H9 (cell line): ENCODE data around the gene SAT2. TPM values are rescaled to one million over a fixed set of nuclear protein-coding genes. Genes with fewer than 3 reads are reported as not detected.

Experiments used
- DNase-seq: peaks from one replicate; pipeline ENCODE4 v3.0.0-alpha.2; 2017
- H2AFZ ChIP-seq: one replicate; pipeline ENCODE4 v1.6.1; 2013; ENCODE audit warnings: mild to moderate bottlenecking, low read length, control low read depth, moderate library complexity
- H2AK5ac ChIP-seq: 2 replicates; pipeline ENCODE4 v1.6.1; 2013; ENCODE audit warnings: low read length, control low read depth, mixed read lengths; ENCODE audit not compliant: insufficient read length
- H2BK120ac ChIP-seq: one replicate; pipeline ENCODE4 v1.6.1; 2013; ENCODE audit warnings: low read depth, mild to moderate bottlenecking, low read length, control low read depth, inconsistent platforms; ENCODE audit not compliant: poor library complexity, severe bottlenecking
- H2BK12ac ChIP-seq: 2 replicates; pipeline ENCODE4 v1.6.1; 2013; ENCODE audit warnings: low read length, control low read depth, mixed read lengths, low read depth; ENCODE audit not compliant: insufficient read length
- H2BK15ac ChIP-seq: 2 replicates; pipeline ENCODE4 v1.6.1; 2013; ENCODE audit warnings: low read depth, low read length, control low read depth
- H2BK20ac ChIP-seq: one replicate; pipeline ENCODE4 v1.6.1; 2013; ENCODE audit warnings: low read depth, mild to moderate bottlenecking, low read length, control low read depth, inconsistent platforms; ENCODE audit not compliant: poor library complexity, severe bottlenecking
- H2BK5ac ChIP-seq: 2 replicates; pipeline ENCODE4 v1.6.1; 2013; ENCODE audit warnings: low read length, control low read depth, mixed read lengths; ENCODE audit not compliant: insufficient read length
- H3K14ac ChIP-seq: 2 replicates; pipeline ENCODE4 v1.6.1; 2013; ENCODE audit warnings: low read length, control low read depth; ENCODE audit not compliant: insufficient read depth
- H3K18ac ChIP-seq: 2 replicates; pipeline ENCODE4 v1.6.1; 2013; ENCODE audit warnings: low read depth, mild to moderate bottlenecking, mixed read lengths, low read length, control low read depth; ENCODE audit not compliant: insufficient read length
- H3K23ac ChIP-seq: 2 replicates; pipeline ENCODE4 v1.6.1; 2013; ENCODE audit warnings: low read length, control low read depth, mixed read lengths, low read depth; ENCODE audit not compliant: insufficient read length
- H3K23me2 ChIP-seq: 2 replicates; pipeline ENCODE4 v1.6.1; 2013; ENCODE audit warnings: low read depth, mild to moderate bottlenecking, mixed read lengths, low read length, control low read depth; ENCODE audit not compliant: insufficient read length, poor library complexity, severe bottlenecking
- H3K27ac ChIP-seq: 2 replicates; pipeline ENCODE4 v1.5.1; 2013; ENCODE audit warnings: low read length, control low read depth, mixed read lengths, low read depth; ENCODE audit not compliant: insufficient read length
- H3K27me3 ChIP-seq: 2 replicates; pipeline ENCODE4 v1.6.1; 2013; ENCODE audit warnings: low read length, control low read depth, inconsistent platforms; ENCODE audit not compliant: insufficient read depth
- H3K4ac ChIP-seq: 2 replicates; pipeline ENCODE4 v1.6.1; 2013; ENCODE audit warnings: low read depth, mild to moderate bottlenecking, control low read depth, inconsistent platforms, low read length, moderate library complexity
- H3K4me1 ChIP-seq: 2 replicates; pipeline ENCODE4 v1.6.1; 2013; ENCODE audit warnings: low read length, control low read depth, inconsistent platforms; ENCODE audit not compliant: insufficient read depth
- H3K4me2 ChIP-seq: 2 replicates; pipeline ENCODE4 v1.6.1; 2013; ENCODE audit warnings: low read length, control low read depth, mixed read lengths; ENCODE audit not compliant: insufficient read length, insufficient read depth
- H3K56ac ChIP-seq: 2 replicates; pipeline ENCODE4 v1.6.1; 2013; ENCODE audit warnings: low read depth, mild to moderate bottlenecking, mixed read lengths, low read length, control low read depth; ENCODE audit not compliant: insufficient read length
- H3K79me1 ChIP-seq: 2 replicates; pipeline ENCODE4 v1.6.1; 2013; ENCODE audit warnings: low read depth, mild to moderate bottlenecking, moderate library complexity, low read length, control low read depth, inconsistent platforms; ENCODE audit not compliant: insufficient read depth, poor library complexity, severe bottlenecking
- H3K79me2 ChIP-seq: 2 replicates; pipeline ENCODE4 v1.6.1; 2013; ENCODE audit warnings: low read length, control low read depth, inconsistent platforms; ENCODE audit not compliant: insufficient read depth
- H3K9ac ChIP-seq: 2 replicates; pipeline ENCODE4 v1.6.1; 2013; ENCODE audit warnings: low read length, control low read depth, mixed read lengths; ENCODE audit not compliant: insufficient read length; ENCODE audit errors: extremely low read depth
- H3K9me3 ChIP-seq: one replicate; pipeline ENCODE4 v1.6.1; 2013; ENCODE audit warnings: low read depth, low read length, inconsistent platforms; ENCODE audit not compliant: control insufficient read depth
- H3T11ph ChIP-seq: one replicate; pipeline ENCODE4 v1.6.1; 2013; ENCODE audit warnings: mild to moderate bottlenecking, low read length, control low read depth, inconsistent platforms
- H4K20me1 ChIP-seq: one replicate; pipeline ENCODE4 v1.6.1; 2013; ENCODE audit not compliant: control insufficient read depth, insufficient read length, insufficient read depth
- H4K5ac ChIP-seq: 2 replicates; pipeline ENCODE4 v1.6.1; 2013; ENCODE audit warnings: low read depth, mild to moderate bottlenecking, mixed read lengths, low read length, control low read depth; ENCODE audit not compliant: insufficient read length
- H4K8ac ChIP-seq: replicated peaks from 2 replicates; pipeline ENCODE4 v1.6.1; 2013; ENCODE audit warnings: low read length, control low read depth, mixed read lengths, low read depth; ENCODE audit not compliant: insufficient read length
- H4K91ac ChIP-seq: 2 replicates; pipeline ENCODE4 v1.6.1; 2013; ENCODE audit warnings: low read depth, mild to moderate bottlenecking, moderate library complexity, mixed read lengths, low read length, control low read depth; ENCODE audit not compliant: insufficient read length
- H3K27ac Mint-ChIP-seq, 3 experiments: 2 replicates in 2 of 3; 3 replicates in 1 of 3; pipeline ENCODE4 v1.8.0; 2020 to 2021; ENCODE audit warnings: mixed read lengths in 3 of 3, mild to moderate bottlenecking in 1 of 3, moderate library complexity in 1 of 3
- H3K27me3 Mint-ChIP-seq: 2 replicates; pipeline ENCODE4 v1.8.0; 2021; ENCODE audit warnings: low read depth, mild to moderate bottlenecking, moderate library complexity, mixed read lengths
- H3K36me3 Mint-ChIP-seq, 3 experiments: 2 replicates in 2 of 3; 3 replicates in 1 of 3; pipeline ENCODE4 v1.8.0; 2020 to 2021; ENCODE audit warnings: low read depth in 3 of 3, mixed read lengths in 3 of 3; ENCODE audit not compliant: insufficient read depth in 1 of 3
- H3K4me1 Mint-ChIP-seq, 2 experiments: 2 replicates each; pipeline ENCODE4 v1.8.0; 2020; ENCODE audit warnings: mixed read lengths in 2 of 2
- H3K4me3 Mint-ChIP-seq, 2 experiments: 2 replicates in 1 of 2; 3 replicates in 1 of 2; pipeline ENCODE4 v1.8.0; 2020 to 2021; ENCODE audit warnings: mild to moderate bottlenecking in 2 of 2, mixed read lengths in 2 of 2, moderate library complexity in 1 of 2
- H3K9me3 Mint-ChIP-seq, 2 experiments: 2 replicates in 1 of 2; 3 replicates in 1 of 2; pipeline ENCODE4 v1.8.0; 2020; ENCODE audit warnings: mild to moderate bottlenecking in 2 of 2, mixed read lengths in 2 of 2, moderate library complexity in 1 of 2
- CTCF ChIP-seq: fragments of 200-600 bp; sonication (generic); conservative IDR thresholded peaks from 3 replicates; pipeline ENCODE4 v1.8.0; 2021; ENCODE audit warnings: antibody characterized with exemption, mild to moderate bottlenecking
- WGBS: extraction: QIAGEN DNeasy Blood & Tissue Kit; methylation state at CpG from one replicate; pipeline ENCODE4 v1.1.7; 2013; ENCODE audit warnings: missing lambda C conversion rate, low lambda C conversion rate, mixed read lengths; ENCODE audit not compliant: insufficient read length; ENCODE audit errors: extremely low coverage; 5-methylcytosine and 5-hydroxymethylcytosine counted together
- total RNA-seq: library from RNA; stranded (reverse); gene quantifications from 2 replicates; pipeline ENCODE4 v1.2.1, GENCODE V29; 2021

SAT2 gene
- total RNA-seq, 1 experiment from 2014 or later: 72.1 TPM

- no peaks in the 10 kb centered on the region for H3K9me3 Mint-ChIP-seq
- Histone ChIP-seq H3K79me2 (no peaks in the 10 kb centered on the region), H3K56ac (no peak overlapping the region), H3K27ac (no peak overlapping the region), H3K9ac (no peak overlapping the region), H2BK12ac (no peak overlapping the region), H4K20me1 (no peaks in the 10 kb centered on the region), H4K5ac (no peak overlapping the region), H3K4me1 (peaks cover 2% of the 10 kb centered on the region; the same call in 1 of the 2 replicates), H2BK120ac (no peak overlapping the region), H3K14ac (no peak overlapping the region), H3K27me3 (no peaks in the 10 kb centered on the region), H3K23me2 (no peaks in the 10 kb centered on the region), H2AK5ac (no peak overlapping the region), H2AFZ (no peak overlapping the region), H3T11ph (no peak overlapping the region), H3K79me1 (no peaks in the 10 kb centered on the region), H2BK15ac (no peak overlapping the region), H4K91ac (no peak overlapping the region), H3K23ac (no peak overlapping the region), H3K4ac (no peak overlapping the region), H4K8ac (no peak overlapping the region), H3K4me2 (no peak overlapping the region), H3K9me3 (no peaks in the 10 kb centered on the region), H2BK20ac (no peak overlapping the region), H2BK5ac (no peak overlapping the region), H3K18ac (no peak overlapping the region)
- H3K27ac Mint-ChIP-seq: peak overlapping the region in 2 of 3 experiments; percentile 25 to 77; a peak in 2 of 7 replicates
- H3K36me3 Mint-ChIP-seq: no peaks in the 10 kb centered on the region
- H3K4me1 Mint-ChIP-seq: peaks cover 26 to 38% of the 10 kb centered on the region in 2 experiments
- peaks cover 3% of the 10 kb centered on the region; the same call in 1 of the 2 replicates for H3K27me3 Mint-ChIP-seq
- no CpG with 5 or more reads among the region's 6 CpGs for WGBS
- TF ChIP-seq CTCF: peak; percentile 78
- H3K4me3 Mint-ChIP-seq: peak overlapping the region in 1 of 2 experiments; percentile 8; a peak in 1 of 5 replicates
- peak; percentile 82 for DNase-seq
These were observed 4.9 kb upstream of the SAT2 start for GRCh38 chr17:7632492-7632894.
